Activated CD4-positive, alpha-beta T cell treated with anti-CD3 and anti-CD28 coated beads for 4 hours (primary cell): ENCODE results near the gene TNFRSF1B.

Source experiments
- DNase-seq, 2 donors: peaks; one replicate each; pipeline ENCODE4 v3.0.0-alpha.2; 2020

TNFRSF1B gene

DNA sequence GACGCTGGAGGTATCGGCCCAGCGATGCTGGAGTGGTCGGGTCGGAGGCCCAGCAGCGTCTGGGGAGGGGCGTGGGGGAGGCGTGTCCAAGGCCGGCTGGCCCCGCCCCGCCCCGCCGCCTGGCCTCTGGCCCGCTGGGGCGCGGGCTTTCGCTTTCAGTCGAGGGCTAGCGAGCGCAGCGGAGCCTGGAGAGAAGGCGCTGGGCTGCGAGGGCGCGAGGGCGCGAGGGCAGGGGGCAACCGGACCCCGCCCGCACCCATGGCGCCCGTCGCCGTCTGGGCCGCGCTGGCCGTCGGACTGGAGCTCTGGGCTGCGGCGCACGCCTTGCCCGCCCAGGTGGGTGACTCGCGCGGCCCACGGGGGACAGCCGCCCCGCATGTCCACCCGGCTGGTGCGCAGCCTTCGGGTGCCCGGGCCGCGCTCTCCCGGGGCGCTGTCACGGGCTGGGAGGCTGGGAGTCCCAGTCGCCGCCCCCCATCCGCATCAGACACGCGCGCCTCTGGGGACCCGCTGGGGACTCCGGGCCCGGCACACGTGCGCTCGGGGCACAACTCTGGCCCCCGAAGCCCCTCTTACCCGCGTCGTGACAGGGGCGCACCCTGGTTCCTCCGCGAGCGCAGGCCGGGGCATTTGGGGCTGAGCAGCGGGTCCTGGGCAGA, at the start of gene TNFRSF1B:
Gene TNFRSF1B, plus strand, starts transcription at position 158 of the 659 bp plus-strand sequence. Its CDS starts 101 bp downstream, at position 259.
- peak; percentile 69 to 75 for DNase-seq

DNA sequence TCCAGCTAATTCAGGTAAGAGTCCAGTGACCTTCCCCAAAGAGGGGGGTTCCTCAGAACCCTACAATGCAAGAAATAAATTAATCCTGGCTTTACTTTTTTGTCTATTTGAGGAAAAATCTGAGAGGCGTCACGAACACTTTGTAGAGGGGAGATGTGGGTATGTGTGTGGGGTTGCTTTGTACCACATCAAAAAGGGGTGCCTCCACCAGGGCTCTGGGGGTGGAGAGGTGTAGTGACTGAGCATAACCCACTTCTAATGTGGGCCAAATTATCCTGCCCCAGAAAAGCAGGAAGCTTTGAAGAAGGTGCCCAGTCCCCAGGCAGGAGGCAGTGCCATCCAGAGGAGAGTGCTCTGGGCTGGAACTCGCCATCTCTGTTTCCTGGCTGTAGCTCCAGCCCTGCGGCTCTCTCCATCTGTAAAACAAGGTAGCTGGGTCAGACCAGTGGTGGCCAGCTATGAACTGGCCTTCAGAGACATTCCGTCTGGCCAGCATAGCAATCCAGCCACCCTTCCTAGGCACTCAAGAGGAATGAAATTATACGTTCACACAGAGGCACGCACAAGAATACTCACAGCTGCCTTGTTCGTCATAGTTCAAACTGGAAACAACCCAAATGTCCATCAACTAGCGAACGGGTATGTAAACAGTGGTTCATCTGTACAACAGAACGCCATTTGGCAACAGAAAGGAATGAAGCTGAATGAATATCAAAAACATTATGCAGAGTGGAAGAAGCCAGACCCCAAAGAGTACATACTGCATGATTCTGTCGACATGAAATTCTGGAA, 45.4 kb upstream of the TNFRSF1B start:
- peak in 1 of 2 donors; percentile 46 for DNase-seq

DNA sequence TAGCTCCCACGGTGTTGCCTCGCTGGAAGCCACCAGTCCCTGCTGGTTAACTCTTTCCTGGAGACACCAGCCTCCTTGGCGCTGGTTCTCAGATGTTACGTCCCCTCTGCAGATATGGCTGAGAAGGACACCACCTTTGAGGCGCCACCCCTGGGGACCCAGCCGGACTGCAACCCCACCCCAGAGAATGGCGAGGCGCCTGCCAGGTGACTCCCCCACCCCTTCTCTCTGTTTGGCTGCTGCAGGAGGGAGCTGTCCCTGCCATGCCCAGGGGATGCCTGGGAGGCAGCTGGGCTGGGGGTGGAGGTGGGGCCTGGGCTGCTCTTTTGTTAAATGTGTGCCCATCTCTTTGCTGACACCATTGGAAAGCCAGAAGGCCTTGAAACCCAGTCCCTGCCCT, 43.6 kb upstream of the TNFRSF1B start:
- DNase-seq = no peak

DNA sequence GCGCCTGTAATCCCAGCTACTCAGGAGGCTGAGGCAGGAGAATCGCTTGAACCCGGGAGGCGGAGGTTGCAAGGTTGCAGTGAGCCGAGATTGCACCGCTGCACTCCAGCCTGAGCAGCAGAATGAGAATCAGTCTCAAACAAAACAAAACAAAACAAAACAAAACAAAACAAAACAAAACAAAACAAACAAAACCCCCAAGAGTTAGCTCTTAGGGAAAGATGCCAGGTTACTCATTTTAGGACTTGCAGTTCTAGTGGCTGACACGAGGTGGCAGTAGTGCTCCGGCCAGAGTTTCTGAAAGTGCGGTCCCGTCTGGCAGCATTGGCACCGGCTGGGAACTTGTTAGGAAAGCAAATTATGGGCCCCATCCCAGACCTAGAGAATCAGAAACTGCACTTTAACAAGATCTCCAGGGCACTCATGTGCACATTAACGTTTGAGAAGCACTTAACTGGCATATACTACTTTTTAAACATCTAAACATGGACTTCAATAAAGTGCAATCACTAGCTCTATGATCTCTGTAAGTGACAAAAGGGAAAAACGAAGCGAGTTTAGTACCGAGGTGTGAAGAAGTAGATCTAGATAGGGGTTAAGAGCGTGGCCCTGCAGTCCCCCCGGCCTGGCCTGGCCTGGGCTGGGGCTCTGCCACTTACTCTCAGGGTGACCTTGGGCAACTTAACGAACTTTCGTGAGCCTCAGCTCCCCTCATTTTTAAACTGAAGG, 41.9 kb upstream of the TNFRSF1B start:
- peak; percentile 74 to 86 for DNase-seq

DNA sequence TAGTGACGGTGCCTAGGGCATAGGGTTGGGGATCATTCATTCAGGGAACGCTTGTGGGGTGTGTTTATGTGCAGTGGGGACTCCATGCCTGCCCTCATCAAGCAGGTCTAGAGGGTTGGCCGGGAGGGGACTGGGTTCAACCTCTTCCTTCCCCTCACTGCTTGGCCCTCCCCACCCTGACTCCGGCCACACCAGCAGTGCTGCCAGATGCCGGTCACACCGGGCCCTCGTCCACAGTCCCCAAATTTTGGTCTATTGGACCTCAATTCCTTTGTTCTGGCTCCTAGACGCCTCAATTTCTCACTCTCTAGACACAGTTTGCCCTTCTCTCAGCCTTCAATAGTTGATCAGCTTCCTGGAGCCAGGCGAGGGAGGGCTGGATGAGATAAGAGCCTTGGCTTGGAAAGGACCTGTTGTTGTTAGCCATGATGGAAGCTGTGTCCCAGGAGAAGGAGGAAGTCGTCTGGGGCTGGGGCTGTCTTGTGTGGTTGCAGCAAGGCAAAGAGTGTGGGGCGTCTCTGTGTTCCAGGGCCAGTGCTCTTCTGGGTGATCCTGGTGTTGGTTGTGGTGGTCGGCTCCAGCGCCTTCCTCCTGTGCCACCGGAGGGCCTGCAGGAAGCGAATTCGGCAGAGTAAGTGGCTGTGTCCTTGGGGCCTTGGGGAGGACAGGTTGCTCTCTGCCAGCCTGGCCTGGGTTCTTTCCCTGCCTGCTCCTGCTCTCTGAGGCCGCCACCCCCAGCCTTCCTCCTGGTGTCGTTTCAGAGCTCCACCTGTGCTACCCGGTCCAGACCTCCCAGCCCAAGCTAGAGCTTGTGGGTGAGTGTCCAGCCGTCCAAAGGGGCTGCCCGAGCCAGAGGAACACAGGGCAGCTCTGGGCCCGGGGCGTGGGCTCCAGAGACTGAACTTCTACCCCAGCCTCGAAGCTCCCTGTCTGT, 41.1 kb upstream of the TNFRSF1B start:
- no peak for DNase-seq

DNA sequence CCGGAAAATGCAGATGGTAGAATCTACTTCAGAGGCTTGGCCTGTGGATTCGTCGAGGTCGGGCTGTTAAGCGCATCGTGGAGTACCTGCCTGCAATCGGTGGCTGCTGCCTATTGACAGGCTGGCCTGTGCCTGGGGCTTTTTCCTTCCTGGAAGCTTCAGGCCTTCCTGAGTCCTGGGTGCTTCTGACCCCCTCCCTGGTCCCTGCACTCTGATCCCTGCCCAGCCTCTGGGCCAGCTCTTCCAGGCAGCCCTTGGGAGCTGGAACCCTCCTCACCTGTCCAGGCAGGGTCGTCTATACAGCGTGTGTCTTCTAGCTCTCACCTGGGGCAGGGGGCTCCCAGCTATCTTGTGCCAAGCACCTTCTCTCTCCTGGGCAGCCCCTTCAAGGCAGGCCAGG, 40.0 kb upstream of the TNFRSF1B start:
- DNase-seq = no peak

DNA sequence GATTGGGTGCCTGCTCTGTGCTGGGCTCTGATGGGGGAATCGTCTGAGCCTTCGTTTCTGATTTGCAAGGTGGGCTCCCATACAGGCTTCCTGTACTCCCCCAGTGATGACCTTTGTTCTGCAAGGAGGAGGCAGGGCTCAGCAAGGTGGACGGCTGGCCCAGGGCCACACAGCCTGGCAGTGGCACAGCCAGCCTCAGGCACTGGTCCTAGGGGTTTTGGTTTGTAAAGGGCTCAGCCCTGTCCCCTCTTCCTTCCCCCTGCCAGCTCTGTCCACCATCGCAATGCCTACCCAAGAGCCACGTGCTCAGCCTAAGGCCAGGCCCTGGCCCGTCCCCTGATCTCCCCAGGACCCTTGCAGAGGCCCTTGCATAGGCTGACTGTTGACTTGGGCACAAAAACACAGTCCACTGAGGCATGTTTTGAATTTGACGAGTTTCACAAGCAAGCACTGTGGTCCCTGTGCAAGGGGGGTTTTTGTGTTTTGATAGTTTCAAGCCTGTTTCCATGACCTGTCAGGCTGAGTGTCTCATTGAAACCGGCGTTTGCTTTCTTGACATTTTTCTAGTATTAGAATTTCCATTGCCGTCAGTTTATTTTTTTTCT, 39.5 kb upstream of the TNFRSF1B start:
- DNase-seq = peak in 1 of 2 donors; percentile 31

DNA sequence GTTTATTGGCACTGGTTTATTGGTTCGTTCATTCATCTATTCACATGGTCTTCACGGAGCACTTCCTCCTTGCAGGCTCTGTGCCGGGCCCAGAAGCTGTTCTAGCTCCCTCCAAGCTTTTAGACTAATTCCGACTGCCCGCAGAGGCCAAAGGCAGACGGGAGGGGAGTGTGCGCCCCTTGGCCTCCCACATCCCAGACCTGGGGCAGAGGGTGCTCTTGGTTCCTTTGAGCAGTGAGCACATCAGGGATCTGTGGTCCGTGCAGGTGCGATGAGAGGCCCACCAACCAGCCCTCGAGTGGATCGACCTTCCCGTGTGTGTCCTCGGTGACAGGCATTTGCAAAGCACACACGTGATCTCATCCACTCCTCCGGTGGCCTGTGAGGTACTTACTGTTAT, 38.7 kb upstream of the TNFRSF1B start:
- DNase-seq = no peak

DNA sequence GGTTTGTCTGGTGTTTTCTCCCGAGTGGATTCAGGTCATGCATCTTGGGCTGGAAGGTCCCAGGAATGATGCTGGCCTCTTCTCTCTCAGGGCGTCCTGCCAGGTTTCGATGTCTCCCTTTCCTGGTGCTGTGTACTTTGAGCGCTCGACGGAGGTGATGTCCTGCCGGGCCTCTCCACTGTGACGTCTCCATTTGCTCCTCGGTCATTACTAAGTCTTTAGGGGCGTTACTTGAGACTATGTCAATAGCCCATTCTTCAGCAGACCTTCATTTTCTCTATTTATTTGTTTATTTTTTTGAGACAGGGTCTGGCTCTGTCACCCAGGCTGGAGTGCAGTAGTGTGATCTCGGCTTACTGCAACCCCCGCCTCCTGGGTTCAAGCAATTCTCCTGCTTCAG, 37.2 kb upstream of the TNFRSF1B start:
- DNase-seq = no peak

DNA sequence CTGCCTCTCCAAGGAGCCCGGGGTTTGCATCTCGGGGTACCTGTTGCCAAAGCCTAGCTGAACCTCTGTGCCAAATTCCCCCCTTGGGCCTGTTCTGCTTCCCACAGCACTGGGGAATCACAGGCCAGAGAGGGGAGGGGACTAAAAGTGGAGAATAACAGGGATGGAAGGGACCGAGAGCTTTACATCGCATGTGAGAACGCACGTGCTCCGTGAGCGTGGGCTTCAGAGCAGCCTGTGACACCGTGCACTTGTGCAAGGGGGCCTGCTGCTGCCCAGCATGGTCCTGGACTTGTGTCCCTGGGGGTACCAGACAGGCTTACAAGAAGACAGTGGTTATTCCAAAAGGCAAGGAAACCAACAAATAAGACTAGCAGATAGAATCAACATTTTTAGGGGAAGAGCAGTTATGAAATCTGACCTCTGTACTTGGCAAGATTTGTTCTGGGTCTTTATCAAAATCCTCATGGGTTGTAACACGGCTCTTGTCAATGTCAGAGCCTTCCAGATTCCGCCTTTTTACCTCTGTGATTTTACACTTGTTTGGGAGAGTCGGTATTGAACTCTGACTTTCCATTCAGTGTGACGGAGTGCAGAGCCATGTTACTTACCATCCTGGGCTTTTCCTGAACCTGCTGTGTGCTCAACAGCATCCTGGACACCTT, 36.2 kb upstream of the TNFRSF1B start:
- DNase-seq = no peak

DNA sequence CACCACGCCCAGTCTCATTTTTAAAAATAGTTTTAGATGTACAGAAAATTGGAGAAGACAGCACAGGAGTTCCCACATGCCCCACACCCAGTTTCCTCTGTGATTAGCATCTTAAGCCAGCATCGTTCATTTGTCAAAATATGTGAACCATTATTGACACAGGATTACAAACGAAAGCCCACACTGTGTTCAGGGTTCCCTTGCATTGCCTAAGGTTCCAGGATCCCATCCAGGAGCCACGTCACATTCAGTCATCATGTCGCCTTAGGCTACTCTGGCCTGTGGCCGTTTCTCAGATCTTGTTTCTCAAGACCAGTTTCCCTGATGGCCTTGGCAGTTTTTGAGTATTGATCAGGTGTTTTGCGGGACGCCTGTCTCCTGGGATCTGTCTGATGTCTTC, 34.7 kb upstream of the TNFRSF1B start:
- no peak for DNase-seq

DNA sequence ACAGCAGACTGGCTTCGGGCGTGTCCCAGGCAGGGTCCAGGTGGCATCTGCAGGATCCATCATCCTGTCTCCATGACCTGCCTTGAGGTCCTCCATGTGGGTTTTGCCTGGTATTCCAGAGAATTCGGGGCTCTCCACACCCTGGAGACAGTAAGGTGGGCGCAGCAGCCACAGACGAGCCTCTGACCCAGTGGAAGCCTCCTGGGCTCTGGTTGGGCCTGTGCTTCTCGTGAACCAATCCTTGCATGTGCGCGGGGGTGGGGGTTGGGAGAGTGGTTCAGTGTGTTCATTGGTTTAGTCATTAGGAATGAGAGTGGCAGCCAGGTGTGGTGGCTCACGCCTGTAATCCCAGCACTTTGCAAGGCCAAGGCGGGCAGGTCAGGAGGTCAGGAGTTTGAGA, 32.1 kb upstream of the TNFRSF1B start:
- DNase-seq = no peak

DNA sequence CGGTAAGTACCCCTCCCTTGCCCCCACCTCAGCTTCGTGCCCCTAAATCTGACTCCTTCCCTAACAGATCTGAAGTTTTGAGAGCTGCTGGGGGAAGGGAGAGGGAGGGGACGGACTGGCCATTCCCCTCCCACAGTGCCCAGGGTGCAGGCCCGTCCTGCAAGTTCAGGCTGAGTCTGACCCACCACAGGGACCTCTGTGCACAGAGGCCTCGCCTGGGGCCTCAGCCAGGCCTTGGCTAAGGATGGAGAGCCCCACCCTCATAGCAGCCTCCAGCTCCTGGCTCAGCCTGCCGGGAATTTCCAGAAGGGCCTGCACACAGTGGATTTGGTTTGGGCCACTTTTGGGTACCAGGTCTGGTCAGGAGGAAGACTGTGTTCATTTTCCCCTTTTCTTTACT, 31.2 kb upstream of the TNFRSF1B start:
- DNase-seq = no peak

DNA sequence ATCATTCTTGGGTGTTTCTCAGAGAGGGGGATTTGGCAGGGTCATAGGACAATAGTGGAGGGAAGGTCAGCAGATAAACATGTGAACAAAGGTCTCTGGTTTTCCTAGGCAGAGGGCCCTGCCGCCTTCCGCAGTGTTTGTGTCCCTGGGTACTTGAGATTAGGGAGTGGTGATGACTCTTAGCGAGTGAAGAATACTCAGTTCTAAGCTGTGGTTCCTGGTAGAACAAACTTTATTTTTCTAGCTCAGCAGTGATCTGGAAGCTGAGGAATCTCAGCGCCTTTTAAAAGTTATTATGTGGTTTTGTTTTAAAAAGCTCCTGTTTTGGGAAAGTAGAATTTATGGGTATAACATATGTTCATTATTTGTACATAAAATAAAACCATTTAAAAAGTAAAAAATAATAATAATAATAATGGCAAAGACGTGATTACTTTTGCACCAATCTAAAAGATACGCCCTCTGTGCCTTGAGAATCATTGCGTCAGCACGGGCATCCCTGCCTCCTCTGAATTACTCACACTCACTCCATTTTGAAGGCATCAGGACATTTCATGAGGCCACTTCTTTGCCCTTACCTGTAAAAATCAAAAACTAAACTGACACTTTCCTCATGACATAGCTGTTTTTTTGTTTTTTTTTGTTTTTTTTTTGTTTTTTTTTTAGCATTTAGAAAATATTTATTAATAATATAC, 29.7 kb upstream of the TNFRSF1B start:
- no peak for DNase-seq

DNA sequence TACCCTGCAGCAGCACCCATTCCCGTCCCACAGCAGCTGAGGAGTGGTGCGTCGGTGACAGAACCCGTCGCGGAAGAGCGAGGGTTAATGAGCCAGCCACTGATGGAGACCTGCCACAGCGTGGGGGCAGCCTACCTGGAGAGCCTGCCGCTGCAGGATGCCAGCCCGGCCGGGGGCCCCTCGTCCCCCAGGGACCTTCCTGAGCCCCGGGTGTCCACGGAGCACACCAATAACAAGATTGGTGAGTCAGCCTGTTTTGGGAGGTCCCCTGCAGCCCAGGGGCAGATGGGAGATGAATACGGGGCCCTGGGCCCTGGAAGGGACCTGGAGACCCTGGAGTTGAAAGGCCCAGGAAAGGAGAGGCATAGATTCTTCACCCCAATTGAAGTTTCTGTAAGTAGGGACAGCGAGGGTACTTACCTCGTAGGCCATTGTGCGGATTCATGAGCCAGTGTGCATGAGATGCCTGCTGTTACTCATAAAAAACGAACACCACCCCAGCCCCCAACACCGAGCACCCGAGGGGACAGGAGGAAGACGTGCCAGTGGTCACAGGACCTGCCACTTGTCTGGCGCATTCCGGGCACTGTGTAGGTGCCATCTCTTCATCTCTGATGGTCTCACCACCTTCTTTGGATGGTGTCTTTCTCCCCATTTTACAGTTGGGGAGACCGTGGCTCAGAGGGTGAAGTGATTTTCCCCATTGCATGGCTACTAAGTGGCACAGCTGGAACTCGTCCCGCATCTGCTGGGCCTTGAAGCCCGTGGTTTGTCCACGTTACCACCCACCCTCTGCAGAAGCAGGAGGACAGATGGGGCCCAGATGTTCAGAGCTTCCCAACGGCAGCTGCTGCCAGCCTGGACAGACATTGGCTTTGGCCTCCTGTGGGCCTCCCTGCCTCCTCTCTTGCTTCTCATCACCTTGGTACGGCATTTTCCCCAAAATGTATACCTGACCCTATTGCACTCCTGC, 28.3 kb upstream of the TNFRSF1B start:
- no peak for DNase-seq

DNA sequence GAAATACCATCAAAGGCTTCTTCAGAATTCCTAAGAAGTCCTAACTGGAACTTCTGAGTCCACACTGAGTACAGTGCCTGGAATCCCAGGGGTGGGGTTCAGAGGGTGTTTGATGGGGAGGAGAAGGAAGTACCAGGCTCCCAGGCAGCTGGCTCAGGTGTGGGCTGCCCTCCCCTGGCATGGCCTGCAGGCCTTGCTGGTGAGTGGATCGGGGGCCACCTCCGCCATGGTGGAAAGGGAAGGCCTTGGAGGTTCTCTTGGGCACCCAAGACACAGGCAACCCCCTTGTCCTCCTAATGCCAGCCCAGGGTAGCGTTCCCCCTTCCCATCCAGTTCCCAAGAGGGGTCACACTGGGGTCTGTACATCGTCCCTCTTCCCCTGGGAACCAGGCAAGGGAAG, 26.8 kb upstream of the TNFRSF1B start:
- DNase-seq = no peak

DNA sequence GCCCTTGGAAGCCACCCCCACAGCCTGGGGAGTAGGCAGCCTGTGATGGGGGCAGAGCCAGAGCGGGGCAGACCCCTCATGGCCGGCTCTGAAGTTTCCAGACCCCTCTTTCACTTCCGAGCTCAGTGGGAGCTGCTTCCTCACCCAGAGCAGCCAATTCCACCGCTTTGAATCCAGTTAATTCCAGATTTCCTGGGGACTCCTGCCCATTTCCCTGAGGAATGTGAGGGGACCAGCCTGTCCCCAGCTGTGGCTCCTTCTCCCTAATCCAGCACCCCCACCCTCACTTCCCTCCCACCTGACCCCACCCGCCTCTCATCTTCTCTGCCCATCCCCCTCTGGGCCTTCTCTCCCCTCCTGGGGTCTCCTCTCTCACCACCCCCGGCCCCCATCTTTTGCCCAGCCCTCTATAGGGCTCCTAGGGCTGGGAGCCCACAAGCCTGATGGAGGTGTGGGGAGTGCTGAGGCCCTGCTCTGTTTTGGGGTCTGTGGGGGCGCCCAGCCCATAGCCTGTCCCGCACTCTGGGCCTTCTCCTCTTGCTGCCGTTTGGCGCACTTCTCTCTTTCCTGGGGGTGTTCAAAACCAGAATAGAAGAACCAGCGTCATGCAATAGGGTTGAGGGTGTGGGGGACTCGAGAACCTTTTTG, 26.2 kb upstream of the TNFRSF1B start:
- DNase-seq = no peak

DNA sequence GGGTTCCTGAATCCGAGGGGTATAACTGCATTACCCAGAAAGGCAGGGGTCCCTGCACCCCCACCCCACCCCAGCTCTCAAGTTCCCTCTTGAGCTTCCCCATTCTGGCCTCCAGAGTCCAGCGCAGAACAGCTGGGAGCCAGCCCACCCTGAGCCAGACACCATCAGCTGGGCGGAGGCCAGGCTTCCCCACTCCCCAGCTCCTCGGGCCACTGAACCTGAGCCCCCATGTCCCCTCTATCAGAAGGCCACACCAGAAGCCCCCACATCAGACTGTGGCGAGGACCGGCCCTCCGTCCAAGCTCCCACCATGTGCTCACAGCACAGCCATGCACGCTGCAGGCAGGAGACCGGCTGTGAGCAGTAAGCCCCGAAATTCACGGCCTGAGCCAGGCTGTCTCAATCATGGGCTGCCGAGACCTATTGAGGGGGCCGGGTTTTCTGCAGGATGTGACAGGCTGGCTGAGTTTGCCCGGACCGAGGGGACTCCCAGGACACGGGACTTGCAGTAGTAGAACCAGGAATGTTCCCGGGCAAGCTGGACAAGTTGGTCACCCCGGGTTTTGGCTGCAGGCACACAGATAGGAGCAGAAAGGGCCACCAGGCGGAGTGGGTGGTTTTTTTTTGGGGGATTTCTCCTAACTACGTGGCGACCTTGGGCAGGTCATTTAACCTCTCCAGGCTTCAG, 25.5 kb upstream of the TNFRSF1B start:
- DNase-seq = no peak
